K562 (cell line): ENCODE measurements around the gene PPDPF. TPM values are rescaled to one million over a fixed set of nuclear protein-coding genes. Genes with fewer than 3 reads are reported as not detected.
A peak's percentile ranks its signal among the peaks of the same experiment; 100 is the strongest.

Source experiments
- BACH1 ChIP-seq: fragments of 200-800 bp; sonication (Bioruptor generic); IDR thresholded peaks from 2 replicates; pipeline ENCODE4 v1.6.1; 2016; ENCODE audit warnings: missing genetic modification characterization, missing compliant biosample characterization
- CBX1 ChIP-seq: sonication (generic); IDR thresholded peaks from 2 replicates; pipeline ENCODE4 v1.6.1; 2016; ENCODE audit warnings: antibody characterized with exemption, low read depth, mild to moderate bottlenecking
- ELF1 ChIP-seq: fragments of 200-800 bp; sonication (Bioruptor generic); IDR thresholded peaks from 2 replicates; pipeline ENCODE4 v1.6.1; 2016; ENCODE audit warnings: missing genetic modification characterization, missing compliant biosample characterization
- FIP1L1 ChIP-seq: fragments of 200-400 bp; formaldehyde crosslinking; IDR thresholded peaks from 2 replicates; pipeline ENCODE4 v1.6.1; 2018; ENCODE audit warnings: mild to moderate bottlenecking, low read depth, low read length; ENCODE audit not compliant: poor library complexity, severe bottlenecking
- FOXP4 ChIP-seq: sonication (generic); formaldehyde crosslinking; IDR thresholded peaks from 2 replicates; pipeline ENCODE4 v1.8.0; 2022; ENCODE audit warnings: mild to moderate bottlenecking, missing genetic modification reagents, borderline replicate concordance
- GATAD2A ChIP-seq: fragments of 450-650 bp; IDR thresholded peaks from 2 replicates; pipeline ENCODE4 v1.6.1; 2017
- HMG20A ChIP-seq: fragments of 450-650 bp; formaldehyde crosslinking; conservative IDR thresholded peaks from 2 replicates; pipeline ENCODE4 v1.4.0; 2020; ENCODE audit warnings: mild to moderate bottlenecking, mixed read lengths
- HMG20B ChIP-seq: fragments of 250-450 bp; sonication (Bioruptor Pico); IDR thresholded peaks from 2 replicates; pipeline ENCODE4 v1.5.0; 2021; ENCODE audit warnings: mild to moderate bottlenecking
- IRF1 ChIP-seq: sonication (generic); formaldehyde crosslinking; IDR thresholded peaks from 2 replicates; pipeline ENCODE4 v1.8.0; 2022; ENCODE audit warnings: missing genetic modification reagents, mild to moderate bottlenecking, borderline replicate concordance
- KDM4B ChIP-seq, 2 experiments: fragments of 450-650 bp in 1 of 2; sonication (generic) in 1 of 2; IDR thresholded peaks; 2 replicates each; pipeline ENCODE4 v1.6.1; 2016 to 2017; ENCODE audit warnings: borderline replicate concordance in 2 of 2, antibody characterized with exemption in 1 of 2, low read depth in 1 of 2, mild to moderate bottlenecking in 1 of 2
- NR3C1 ChIP-seq: sonication (generic); formaldehyde crosslinking; IDR thresholded peaks from 2 replicates; pipeline ENCODE4 v1.8.1; 2022; ENCODE audit warnings: missing genetic modification reagents
- POU5F1 ChIP-seq: fragments of 150-350 bp; IDR thresholded peaks from 2 replicates; pipeline ENCODE4 v1.6.1; 2014; ENCODE audit warnings: borderline replicate concordance, low read length, low read depth, mild to moderate bottlenecking; ENCODE audit not compliant: partially characterized antibody
- RAD21 ChIP-seq, 2 experiments: fragments of 250-450 bp in 1 of 2; fragments of 450-650 bp in 1 of 2; sonication (Bioruptor Pico) in 1 of 2; formaldehyde crosslinking in 1 of 2; IDR thresholded peaks in 1 of 2; conservative IDR thresholded peaks in 1 of 2; 2 replicates each; pipeline versions ENCODE4 v1.4.0 to v1.8.0; 2020 to 2022; ENCODE audit warnings: mild to moderate bottlenecking in 2 of 2, moderate library complexity in 1 of 2
- RB1 ChIP-seq: fragments of 450-650 bp; IDR thresholded peaks from 2 replicates; pipeline ENCODE4 v1.6.1; 2017; ENCODE audit warnings: low read depth, mild to moderate bottlenecking
- RBM17 ChIP-seq: fragments of 200-400 bp; formaldehyde crosslinking; IDR thresholded peaks from 2 replicates; pipeline ENCODE4 v1.6.1; 2017; ENCODE audit warnings: low read depth, mild to moderate bottlenecking, low read length, borderline replicate concordance
- RCOR1 ChIP-seq, 2 experiments: IDR thresholded peaks; 2 replicates each; pipeline ENCODE4 v1.6.1; 2012; ENCODE audit warnings: low read depth in 2 of 2, low read length in 2 of 2, borderline replicate concordance in 1 of 2, improper control_type of control experiment in 1 of 2
- RFX5 ChIP-seq: IDR thresholded peaks from 2 replicates; pipeline ENCODE4 v1.6.1; 2011; ENCODE audit warnings: low read depth, mild to moderate bottlenecking, improper control_type of control experiment, low read length
- SETDB1 ChIP-seq: IDR thresholded peaks from one replicate; pipeline ENCODE4 v1.6.1; 2012; ENCODE audit warnings: low read length, control low read depth, inconsistent platforms
- WHSC1 ChIP-seq: IDR thresholded peaks from one replicate; pipeline ENCODE4 v1.6.1; 2012; ENCODE audit warnings: low read length, control low read depth, inconsistent platforms
- ZNF133 ChIP-seq: fragments of 250-450 bp; sonication (Bioruptor Pico); IDR thresholded peaks from 2 replicates; pipeline ENCODE4 v1.4.0; 2020; ENCODE audit warnings: mild to moderate bottlenecking
- ZNF224 ChIP-seq: sonication (generic); formaldehyde crosslinking; IDR thresholded peaks from 2 replicates; pipeline ENCODE4 v1.8.0; 2022; ENCODE audit warnings: mild to moderate bottlenecking, missing genetic modification reagents
- ZNF589 ChIP-seq: fragments of 200-800 bp; sonication (Bioruptor generic); IDR thresholded peaks from 2 replicates; pipeline ENCODE4 v1.6.1; 2016; ENCODE audit warnings: low read depth, missing genetic modification characterization, missing compliant biosample characterization
- polyA plus RNA-seq, 8 experiments: library from polyadenylated mRNA; depleted of rRNA in 4 of 8; stranded (reverse) in 5 of 8; unstranded in 3 of 8; fragments of >200 nt; fragmentation: Nextera tagmentation in 2 of 8; fragmentation: Illumina TruSeq in 1 of 8; extraction: Ambion mirVana in 2 of 8; extraction: Trizol in 1 of 8; gene quantifications; 2 replicates each; pipeline versions ENCODE4 v1.2.1 to v1.2.3, GENCODE V29; 2011 to 2014; ENCODE audit warnings: inconsistent platforms in 1 of 8, missing spikeins in 1 of 8
- total RNA-seq, 7 experiments: library from RNA; depleted of rRNA in 6 of 7; stranded (reverse); fragments of >200 nt in 6 of 7; fragmentation: Illumina TruSeq in 2 of 7; extraction: Trizol in 2 of 7; gene quantifications; 2 replicates each; pipeline versions ENCODE4 v1.2.1 to v1.2.3, GENCODE V29; 2011 to 2021; ENCODE audit warnings: low replicate concordance in 1 of 7
- TF ChIP-seq, protein P1 (sequence below): fragments of 250-450 bp; sonication (Bioruptor Pico); IDR thresholded peaks from 2 replicates; pipeline ENCODE4 v1.8.0; 2022; ENCODE audit warnings: moderate library complexity, mild to moderate bottlenecking, inconsistent platforms
- TF ChIP-seq, protein P2 (sequence below): fragments of 250-450 bp; sonication (Bioruptor Pico); IDR thresholded peaks from 2 replicates; pipeline ENCODE4 v1.8.0; 2022; ENCODE audit warnings: inconsistent platforms

Gene PPDPF
- total and polyA plus RNA-seq, 9 of the 15 experiments (the other 6 are each of a cell fraction or from before 2014, with no cell fraction given): 0.77 to 233 (median 10.5) TPM

GRCh38 chr20:63534831-63535651, 14.5 kb downstream of the PPDPF start (continued):
- no peak for TF ChIP-seq RAD21 (CRISPR knock-in tag; conservative IDR thresholded peaks at IDR 0.05 in 1 of 2, IDR thresholded peaks at IDR 0.05 in 1 of 2)
- TF ChIP-seq GATAD2A: no peak
- no peak for TF ChIP-seq RBM17
- peak; percentile 93; the same call in 1 of the 2 replicates for TF ChIP-seq FOXP4 (CRISPR knock-in tag)
- no peak for TF ChIP-seq ZNF133
- no peak for TF ChIP-seq RCOR1 (IDR thresholded peaks at IDR 0.05; ENCODE audit: borderline replicate concordance in 1 of 2, low read depth in 2 of 2, low read length in 2 of 2)
- 0 out of 2 replicates have a peak, but pooled peaks have one; percentile 53 for TF ChIP-seq IRF1 (CRISPR knock-in tag)
- no peak for TF ChIP-seq SETDB1
- TF ChIP-seq BACH1 (tag): no peak
- TF ChIP-seq FIP1L1: no peak
- TF ChIP-seq, protein P1, sequence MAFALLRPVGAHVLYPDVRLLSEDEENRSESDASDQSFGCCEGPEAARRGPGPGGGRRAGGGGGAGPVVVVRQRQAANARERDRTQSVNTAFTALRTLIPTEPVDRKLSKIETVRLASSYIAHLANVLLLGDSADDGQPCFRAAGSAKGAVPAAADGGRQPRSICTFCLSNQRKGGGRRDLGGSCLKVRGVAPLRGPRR: no peak
- no peak for TF ChIP-seq RFX5
- no peak for TF ChIP-seq POU5F1
- TF ChIP-seq RB1: no peak
- no peak for TF ChIP-seq HMG20A (CRISPR knock-in tag)
- TF ChIP-seq NR3C1: 0 out of 2 replicates have a peak, but pooled peaks have one; percentile 42
- TF ChIP-seq HMG20B (CRISPR knock-in tag): no peak
- TF ChIP-seq ZNF224 (CRISPR knock-in tag): no peak
- TF ChIP-seq, protein P2, sequence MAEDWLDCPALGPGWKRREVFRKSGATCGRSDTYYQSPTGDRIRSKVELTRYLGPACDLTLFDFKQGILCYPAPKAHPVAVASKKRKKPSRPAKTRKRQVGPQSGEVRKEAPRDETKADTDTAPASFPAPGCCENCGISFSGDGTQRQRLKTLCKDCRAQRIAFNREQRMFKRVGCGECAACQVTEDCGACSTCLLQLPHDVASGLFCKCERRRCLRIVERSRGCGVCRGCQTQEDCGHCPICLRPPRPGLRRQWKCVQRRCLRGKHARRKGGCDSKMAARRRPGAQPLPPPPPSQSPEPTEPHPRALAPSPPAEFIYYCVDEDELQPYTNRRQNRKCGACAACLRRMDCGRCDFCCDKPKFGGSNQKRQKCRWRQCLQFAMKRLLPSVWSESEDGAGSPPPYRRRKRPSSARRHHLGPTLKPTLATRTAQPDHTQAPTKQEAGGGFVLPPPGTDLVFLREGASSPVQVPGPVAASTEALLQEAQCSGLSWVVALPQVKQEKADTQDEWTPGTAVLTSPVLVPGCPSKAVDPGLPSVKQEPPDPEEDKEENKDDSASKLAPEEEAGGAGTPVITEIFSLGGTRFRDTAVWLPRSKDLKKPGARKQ (CRISPR knock-in tag): no peak
- TF ChIP-seq CBX1: no peak
- no peak for TF ChIP-seq KDM4B (IDR thresholded peaks at IDR 0.05; ENCODE audit: borderline replicate concordance in 2 of 2, low read depth in 1 of 2)
- no peak for TF ChIP-seq WHSC1
- TF ChIP-seq ELF1: no peak
- no peak for TF ChIP-seq ZNF589 (CRISPR knock-in tag)
